ENCODE measurements around the gene BTF3L4.

GRCh38 chr1:52033190-52034049 is 22.7 kb upstream of the BTF3L4 start, which contains the start of gene KTI12:
- TF ChIP-seq CTCF (IDR thresholded peaks at IDR 0.05; ENCODE audit: poor library complexity) (no peak), EZH2 (IDR thresholded peaks at IDR 0.05; ENCODE audit: borderline replicate concordance) (no peak), EZH2phosphoT487 (IDR thresholded peaks at IDR 0.05; ENCODE audit: low read depth, severe bottlenecking, unreplicated experiment) (no peak)

Data from hepatocyte (in vitro differentiated cells).